OCI-LY7 (cell line): ENCODE results near the gene CHST3. TPM values are rescaled to one million over a fixed set of nuclear protein-coding genes. Genes with fewer than 3 reads are reported as not detected.
"Not testable (repeated sequence)": the region's sequence is repeated elsewhere in the genome, so short reads cannot be mapped to it uniquely, and the experiment has no call there.

Source experiments
- BruUV-seq: library from RNA; stranded (reverse); fragments of 400-500 nt; replicated peaks from 2 replicates; lab custom pipeline; 2021; lab: Mats Ljungman, UMichigan
- CTCF ChIA-PET: fragments of 300-600 bp; sonication (Branson Sonifier 250); formaldehyde crosslinking; loops from one replicate; lab custom pipeline; 2022; ENCODE audit warnings: antibody characterized with exemption; ENCODE audit not compliant: unreplicated experiment; lab: Charles Lee
- POLR2A ChIA-PET: fragments of 300-600 bp; sonication (Branson Sonifier 250); formaldehyde crosslinking; loops from one replicate; lab custom pipeline; 2022; ENCODE audit warnings: antibody characterized with exemption; lab: Charles Lee
- DNase-seq: peaks from one replicate; pipeline ENCODE4 v3.0.0-alpha.2; 2015; ENCODE audit warnings: low spot score
- H2AFZ ChIP-seq: fragments of 200-600 bp; sonication (generic), shearing (Covaris generic); 2 replicates; pipeline ENCODE4 v1.6.1; 2014; ENCODE audit warnings: mild to moderate bottlenecking, antibody characterized with exemption, low read length, moderate library complexity
- H3K27ac ChIP-seq: fragments of 200-600 bp; sonication (generic); 2 replicates; pipeline ENCODE4 v1.5.1; 2014; ENCODE audit warnings: mixed run types, low read depth, mild to moderate bottlenecking, moderate library complexity, low read length, inconsistent platforms; ENCODE audit not compliant: poor library complexity, severe bottlenecking
- H3K36me3 ChIP-seq: fragments of 200-600 bp; sonication (generic); 2 replicates; pipeline ENCODE4 v1.6.1; 2014; ENCODE audit warnings: mild to moderate bottlenecking, antibody characterized with exemption, low read length, moderate library complexity, mixed read lengths; ENCODE audit not compliant: insufficient read depth
- H3K4me1 ChIP-seq: fragments of 200-600 bp; sonication (generic); 2 replicates; pipeline ENCODE4 v1.5.1; 2014; ENCODE audit warnings: mild to moderate bottlenecking, low read length; ENCODE audit not compliant: insufficient read depth, poor library complexity, severe bottlenecking
- H3K4me2 ChIP-seq: fragments of 200-600 bp; sonication (generic); 2 replicates; pipeline ENCODE4 v1.6.1; 2014; ENCODE audit warnings: mild to moderate bottlenecking, low read length
- H3K4me3 ChIP-seq: fragments of 200-600 bp; sonication (generic); 2 replicates; pipeline ENCODE4 v1.5.1; 2014; ENCODE audit warnings: mild to moderate bottlenecking, low read depth, low read length; ENCODE audit not compliant: poor library complexity, severe bottlenecking
- H3K79me2 ChIP-seq: fragments of 200-600 bp; sonication (generic); 2 replicates; pipeline ENCODE4 v1.6.1; 2016; ENCODE audit warnings: low read depth, mild to moderate bottlenecking, low read length, moderate library complexity, mixed read lengths; ENCODE audit not compliant: insufficient read depth
- H3K9me2 ChIP-seq: fragments of 200-600 bp; sonication (generic); 2 replicates; pipeline ENCODE4 v1.6.1; 2016; ENCODE audit warnings: mild to moderate bottlenecking, low read length, mixed read lengths; ENCODE audit not compliant: insufficient read depth
- H3K9me3 ChIP-seq: fragments of 200-600 bp; sonication (generic); 2 replicates; pipeline ENCODE4 v1.6.1; 2014; ENCODE audit warnings: mild to moderate bottlenecking, mixed run types, low read length, mixed read lengths
- H4K20me1 ChIP-seq: fragments of 200-600 bp; sonication (generic); 2 replicates; pipeline ENCODE4 v1.6.1; 2014; ENCODE audit warnings: mild to moderate bottlenecking, antibody characterized with exemption, low read length, moderate library complexity, mixed read lengths; ENCODE audit not compliant: insufficient read depth
- CTCF ChIP-seq: fragments of 200-600 bp; sonication (generic); conservative IDR thresholded peaks from 2 replicates; pipeline ENCODE4 v1.5.1; 2014; ENCODE audit warnings: mild to moderate bottlenecking, antibody characterized with exemption, low read length, moderate library complexity, mixed read lengths
- EZH2phosphoT487 ChIP-seq: fragments of 200-600 bp; sonication (generic); IDR thresholded peaks from 2 replicates; pipeline ENCODE4 v1.6.1; 2018; ENCODE audit warnings: low read depth, borderline replicate concordance, mild to moderate bottlenecking, mixed run types, antibody characterized with exemption, low read length, moderate library complexity, mixed read lengths
- intact Hi-C: fragments of 100-400 bp; cut with micrococcal nuclease; formaldehyde crosslinking; loops from one replicate; pipeline ENCODE4 v1.10.0; 2022; ENCODE audit not compliant: unreplicated experiment
- total RNA-seq, 2 experiments: library from RNA; depleted of rRNA in 1 of 2; stranded (reverse); fragments of >200 nt in 1 of 2; shearing (Covaris generic) in 1 of 2; gene quantifications; 2 replicates each; pipeline ENCODE4 v1.2.3, GENCODE V29; 2014 to 2022

Gene CHST3
- total RNA-seq, 2 experiments from 2014 or later, result not detected

- no peaks in the 10 kb centered on the region for H3K36me3 ChIP-seq
- POLR2A ChIA-PET, result interaction anchor here (0.6 kb wide), 1 partner anchor 1259 kb away, joined by 3 read pairs; no protein-coding TSS in a partner anchor
- no peak overlapping the region for H3K4me3 ChIP-seq
- H3K9me2 ChIP-seq, result no peaks in the 10 kb centered on the region
- H3K79me2 ChIP-seq, result no peaks in the 10 kb centered on the region
- H2AFZ ChIP-seq, result no peak overlapping the region
- no peak for DNase-seq
- no peaks in the 10 kb centered on the region for H4K20me1 ChIP-seq
- TF ChIP-seq CTCF, result no peak
- TF ChIP-seq EZH2phosphoT487, result no peak
- CTCF ChIA-PET, result no interaction called here
- no TSS peak for BruUV-seq
- no peaks in the 10 kb centered on the region for H3K9me3 ChIP-seq
- H3K4me2 ChIP-seq, result no peak overlapping the region
- H3K4me1 ChIP-seq, result no peaks in the 10 kb centered on the region
- no peak overlapping the region for H3K27ac ChIP-seq
- intact Hi-C loops, result no loop called here
Observed at GRCh38 chr10:71984809-71985388, 20.7 kb downstream of the CHST3 start.

GRCh38 chr10:71985542-71986250, 21.5 kb downstream of the CHST3 start:
- H2AFZ ChIP-seq, result no peak overlapping the region
- no TSS peak for BruUV-seq

GRCh38 chr10:71988895-71989294, 24.7 kb downstream of the CHST3 start:
- H3K9me3 ChIP-seq, CTCF ChIA-PET, H4K20me1 ChIP-seq, H3K4me2 ChIP-seq, DNase-seq, H2AFZ ChIP-seq, H3K4me3 ChIP-seq, H3K4me1 ChIP-seq, H3K79me2 ChIP-seq, BruUV-seq, intact Hi-C loops, H3K9me2 ChIP-seq, H3K36me3 ChIP-seq, H3K27ac ChIP-seq, POLR2A ChIA-PET: not testable (repeated sequence)

More at GRCh38 chr10:71985542-71986250, 21.5 kb downstream of the CHST3 start:
- DNase-seq, result no peak
- Histone ChIP-seq H3K9me3 (no peaks in the 10 kb centered on the region), H3K36me3 (no peaks in the 10 kb centered on the region), H4K20me1 (no peaks in the 10 kb centered on the region), H3K4me2 (no peak overlapping the region), H3K79me2 (no peaks in the 10 kb centered on the region), H3K9me2 (no peaks in the 10 kb centered on the region), H3K4me3 (no peak overlapping the region), H3K4me1 (no peaks in the 10 kb centered on the region), H3K27ac (no peak overlapping the region)
- no peak for TF ChIP-seq CTCF
- POLR2A ChIA-PET, result no interaction called here
- CTCF ChIA-PET, result no interaction called here
- intact Hi-C loops, result no loop called here
